ENCODE data around the gene CDK5RAP2.

DNA sequence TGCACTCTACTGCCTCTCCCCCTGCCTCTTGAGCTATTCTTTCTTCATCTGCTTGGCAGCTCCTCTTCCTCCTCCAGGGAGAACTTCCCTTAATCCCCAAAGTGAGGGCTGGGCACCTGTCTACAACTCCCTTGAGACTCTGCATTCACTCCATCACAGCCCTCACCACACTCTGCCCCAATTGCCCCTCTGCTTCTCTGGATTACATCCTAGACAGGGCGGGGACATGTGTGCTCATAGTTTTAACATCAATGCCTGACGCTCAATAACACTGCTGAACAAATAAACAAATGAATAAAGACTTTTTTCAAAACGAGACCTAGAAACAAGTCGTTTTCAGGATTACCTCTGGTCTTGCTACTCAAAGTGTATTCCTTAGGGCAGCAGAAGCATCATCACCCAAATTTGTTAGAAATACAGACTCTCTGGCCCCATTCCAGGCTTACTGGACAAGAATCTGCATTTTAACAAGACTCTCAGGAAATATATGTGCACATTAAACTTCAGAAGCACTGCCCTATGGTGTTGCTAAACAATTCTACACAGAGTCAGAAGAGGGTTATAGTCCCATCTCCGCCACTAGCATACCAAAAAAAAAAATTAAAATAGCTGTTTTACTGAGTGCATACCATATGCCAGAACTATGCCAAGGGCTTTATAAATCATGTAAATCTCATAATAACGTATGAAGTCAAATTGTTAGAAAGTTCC lies 115.6 kb downstream of the CDK5RAP2 start:
- TF ChIP-seq SPI1 (IDR thresholded peaks at IDR 0.05; ENCODE audit: borderline replicate concordance, low read depth) (no peak), POLR2AphosphoS5 (IDR thresholded peaks at IDR 0.05; ENCODE audit: low read depth) (no peak), GABPA (IDR thresholded peaks at IDR 0.05; ENCODE audit: low read depth) (no peak)
- TF ChIP-seq, protein P1, sequence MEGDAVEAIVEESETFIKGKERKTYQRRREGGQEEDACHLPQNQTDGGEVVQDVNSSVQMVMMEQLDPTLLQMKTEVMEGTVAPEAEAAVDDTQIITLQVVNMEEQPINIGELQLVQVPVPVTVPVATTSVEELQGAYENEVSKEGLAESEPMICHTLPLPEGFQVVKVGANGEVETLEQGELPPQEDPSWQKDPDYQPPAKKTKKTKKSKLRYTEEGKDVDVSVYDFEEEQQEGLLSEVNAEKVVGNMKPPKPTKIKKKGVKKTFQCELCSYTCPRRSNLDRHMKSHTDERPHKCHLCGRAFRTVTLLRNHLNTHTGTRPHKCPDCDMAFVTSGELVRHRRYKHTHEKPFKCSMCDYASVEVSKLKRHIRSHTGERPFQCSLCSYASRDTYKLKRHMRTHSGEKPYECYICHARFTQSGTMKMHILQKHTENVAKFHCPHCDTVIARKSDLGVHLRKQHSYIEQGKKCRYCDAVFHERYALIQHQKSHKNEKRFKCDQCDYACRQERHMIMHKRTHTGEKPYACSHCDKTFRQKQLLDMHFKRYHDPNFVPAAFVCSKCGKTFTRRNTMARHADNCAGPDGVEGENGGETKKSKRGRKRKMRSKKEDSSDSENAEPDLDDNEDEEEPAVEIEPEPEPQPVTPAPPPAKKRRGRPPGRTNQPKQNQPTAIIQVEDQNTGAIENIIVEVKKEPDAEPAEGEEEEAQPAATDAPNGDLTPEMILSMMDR (IDR thresholded peaks at IDR 0.05; ENCODE audit: insufficient read depth, low read length): no peak
